ENCODE data around the gene RPS6KA2. TPM values are rescaled to one million over a fixed set of nuclear protein-coding genes. Genes with fewer than 3 reads are reported as not detected.

The RPS6KA2 gene
- total RNA-seq, 1 donor from 2014 or later, result 12.3 TPM

DNA sequence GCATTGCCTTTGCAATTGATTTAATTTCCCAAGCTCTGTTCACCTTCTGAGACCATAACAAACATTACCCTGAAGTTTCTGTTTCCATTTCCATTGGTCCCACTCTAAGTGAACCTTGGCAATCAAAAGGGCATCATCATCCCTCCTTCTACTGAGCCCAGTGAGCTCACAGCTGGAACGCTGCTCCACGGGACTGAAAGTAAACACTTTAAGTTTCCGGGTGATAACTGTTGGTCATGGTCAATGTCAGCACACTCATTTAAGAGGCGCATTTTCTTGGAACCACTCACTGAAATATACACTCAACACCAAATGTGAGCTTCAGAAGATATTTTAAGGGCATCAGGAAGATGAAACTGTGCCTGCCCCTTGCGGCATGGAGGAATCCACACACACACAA is 37.1 kb upstream of the RPS6KA2 start:
- no peak for DNase-seq (ENCODE audit: low spot score in 2 of 2, unreplicated experiment in 2 of 2)
- peaks cover 46% of the 10 kb centered on the region for H3K27me3 Mint-ChIP-seq (ENCODE audit: low read depth)
- H3K27ac Mint-ChIP-seq, result no peak overlapping the region
- no peak for TF ChIP-seq CTCF (IDR thresholded peaks at IDR 0.05; ENCODE audit: unreplicated experiment)
- no peaks in the 10 kb centered on the region for H3K4me1 Mint-ChIP-seq
- no peaks in the 10 kb centered on the region for H3K36me3 Mint-ChIP-seq
- H3K9me3 Mint-ChIP-seq, result no peaks in the 10 kb centered on the region
- H3K4me3 Mint-ChIP-seq, result no peak overlapping the region

- Mint-ChIP-seq H3K27me3 (ENCODE audit: low read depth) (peaks cover 46% of the 10 kb centered on the region), H3K4me3 (no peak overlapping the region), H3K27ac (no peak overlapping the region), H3K9me3 (no peaks in the 10 kb centered on the region), H3K4me1 (no peaks in the 10 kb centered on the region), H3K36me3 (no peaks in the 10 kb centered on the region)
- no peak for TF ChIP-seq CTCF (IDR thresholded peaks at IDR 0.05; ENCODE audit: unreplicated experiment)
- no peak for DNase-seq (ENCODE audit: low spot score in 2 of 2, unreplicated experiment in 2 of 2)
Observed at GRCh38 chr6:166663568-166663967, 36.5 kb upstream of the RPS6KA2 start.

- Mint-ChIP-seq H3K36me3 (no peaks in the 10 kb centered on the region), H3K4me3 (no peak overlapping the region), H3K27me3 (ENCODE audit: low read depth) (peaks cover 44% of the 10 kb centered on the region), H3K4me1 (no peaks in the 10 kb centered on the region), H3K9me3 (no peaks in the 10 kb centered on the region), H3K27ac (no peak overlapping the region)
- no peak for TF ChIP-seq CTCF (IDR thresholded peaks at IDR 0.05; ENCODE audit: unreplicated experiment)
- DNase-seq (ENCODE audit: low spot score in 2 of 2, unreplicated experiment in 2 of 2), result no peak
Observed at GRCh38 chr6:166662690-166663089, 35.6 kb upstream of the RPS6KA2 start.

DNA sequence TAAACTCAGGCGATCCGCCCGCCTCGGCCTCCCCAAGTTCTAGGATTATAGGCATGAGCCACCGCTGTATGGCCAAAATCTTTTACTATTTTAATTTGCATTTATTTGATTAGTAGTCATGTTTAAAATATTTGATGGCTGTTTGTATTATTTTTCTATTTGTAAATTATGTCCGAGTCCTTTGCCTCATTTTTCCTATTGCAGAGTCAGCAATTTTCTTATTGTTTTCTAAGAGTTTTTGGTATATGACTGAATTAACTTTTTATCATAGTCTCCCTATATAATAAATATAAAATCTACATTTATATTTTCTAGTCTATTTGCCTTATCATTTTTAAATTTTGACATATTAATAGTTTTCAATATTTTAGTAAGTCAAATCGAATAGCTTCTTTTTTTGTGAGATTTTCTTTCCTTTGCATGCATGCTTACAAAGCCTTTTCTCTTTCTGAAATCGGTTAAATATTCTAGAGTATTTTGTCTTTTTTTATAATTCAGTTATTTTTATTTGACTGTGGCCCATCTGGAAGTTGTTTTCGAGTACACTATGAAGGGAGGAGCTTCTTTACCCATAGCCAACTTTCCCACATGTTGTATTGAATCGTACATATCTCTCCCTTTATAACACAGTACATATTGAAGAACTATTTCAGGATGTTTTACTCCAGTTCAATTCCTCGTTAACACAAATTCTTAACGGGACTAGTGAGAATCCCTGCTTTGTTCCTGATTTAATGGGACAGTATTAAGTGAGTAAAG is 34.5 kb upstream of the RPS6KA2 start:
- H3K4me3 Mint-ChIP-seq, result no peak overlapping the region
- H3K9me3 Mint-ChIP-seq, result no peaks in the 10 kb centered on the region
- H3K36me3 Mint-ChIP-seq, result peaks cover 2% of the 10 kb centered on the region
- no peak for TF ChIP-seq CTCF (IDR thresholded peaks at IDR 0.05; ENCODE audit: unreplicated experiment)
- no peak overlapping the region for H3K27ac Mint-ChIP-seq
- no peak for DNase-seq (ENCODE audit: low spot score in 2 of 2, unreplicated experiment in 2 of 2)
- H3K4me1 Mint-ChIP-seq, result peaks cover 6% of the 10 kb centered on the region
- peaks cover 35% of the 10 kb centered on the region for H3K27me3 Mint-ChIP-seq (ENCODE audit: low read depth)

GRCh38 chr6:166660157-166660688 is 33.2 kb upstream of the RPS6KA2 start:
- Mint-ChIP-seq H3K9me3 (no peaks in the 10 kb centered on the region), H3K27me3 (ENCODE audit: low read depth) (peaks cover 30% of the 10 kb centered on the region), H3K27ac (no peak overlapping the region), H3K4me1 (peaks cover 6% of the 10 kb centered on the region), H3K4me3 (no peak overlapping the region), H3K36me3 (peaks cover 2% of the 10 kb centered on the region)
- no peak for TF ChIP-seq CTCF (IDR thresholded peaks at IDR 0.05; ENCODE audit: unreplicated experiment)
- no peak for DNase-seq (ENCODE audit: low spot score in 2 of 2, unreplicated experiment in 2 of 2)

All from mesothelial cell of epicardium (in vitro differentiated cells).